H9 (cell line): ENCODE results near the gene SULF2. TPM values are rescaled to one million over a fixed set of nuclear protein-coding genes. Genes with fewer than 3 reads are reported as not detected.

ENCODE experiments used
- DNase-seq: peaks from one replicate; pipeline ENCODE4 v3.0.0-alpha.2; 2017
- H2AFZ ChIP-seq: one replicate; pipeline ENCODE4 v1.6.1; 2013; ENCODE audit warnings: mild to moderate bottlenecking, low read length, control low read depth, moderate library complexity
- H2AK5ac ChIP-seq: 2 replicates; pipeline ENCODE4 v1.6.1; 2013; ENCODE audit warnings: low read length, control low read depth, mixed read lengths; ENCODE audit not compliant: insufficient read length
- H2BK120ac ChIP-seq: one replicate; pipeline ENCODE4 v1.6.1; 2013; ENCODE audit warnings: low read depth, mild to moderate bottlenecking, low read length, control low read depth, inconsistent platforms; ENCODE audit not compliant: poor library complexity, severe bottlenecking
- H2BK12ac ChIP-seq: 2 replicates; pipeline ENCODE4 v1.6.1; 2013; ENCODE audit warnings: low read length, control low read depth, mixed read lengths, low read depth; ENCODE audit not compliant: insufficient read length
- H2BK15ac ChIP-seq: 2 replicates; pipeline ENCODE4 v1.6.1; 2013; ENCODE audit warnings: low read depth, low read length, control low read depth
- H2BK20ac ChIP-seq: one replicate; pipeline ENCODE4 v1.6.1; 2013; ENCODE audit warnings: low read depth, mild to moderate bottlenecking, low read length, control low read depth, inconsistent platforms; ENCODE audit not compliant: poor library complexity, severe bottlenecking
- H2BK5ac ChIP-seq: 2 replicates; pipeline ENCODE4 v1.6.1; 2013; ENCODE audit warnings: low read length, control low read depth, mixed read lengths; ENCODE audit not compliant: insufficient read length
- H3K14ac ChIP-seq: 2 replicates; pipeline ENCODE4 v1.6.1; 2013; ENCODE audit warnings: low read length, control low read depth; ENCODE audit not compliant: insufficient read depth
- H3K18ac ChIP-seq: 2 replicates; pipeline ENCODE4 v1.6.1; 2013; ENCODE audit warnings: low read depth, mild to moderate bottlenecking, mixed read lengths, low read length, control low read depth; ENCODE audit not compliant: insufficient read length
- H3K23ac ChIP-seq: 2 replicates; pipeline ENCODE4 v1.6.1; 2013; ENCODE audit warnings: low read length, control low read depth, mixed read lengths, low read depth; ENCODE audit not compliant: insufficient read length
- H3K23me2 ChIP-seq: 2 replicates; pipeline ENCODE4 v1.6.1; 2013; ENCODE audit warnings: low read depth, mild to moderate bottlenecking, mixed read lengths, low read length, control low read depth; ENCODE audit not compliant: insufficient read length, poor library complexity, severe bottlenecking
- H3K27ac ChIP-seq: 2 replicates; pipeline ENCODE4 v1.5.1; 2013; ENCODE audit warnings: low read length, control low read depth, mixed read lengths, low read depth; ENCODE audit not compliant: insufficient read length
- H3K27me3 ChIP-seq: 2 replicates; pipeline ENCODE4 v1.6.1; 2013; ENCODE audit warnings: low read length, control low read depth, inconsistent platforms; ENCODE audit not compliant: insufficient read depth
- H3K4ac ChIP-seq: 2 replicates; pipeline ENCODE4 v1.6.1; 2013; ENCODE audit warnings: low read depth, mild to moderate bottlenecking, control low read depth, inconsistent platforms, low read length, moderate library complexity
- H3K4me1 ChIP-seq: 2 replicates; pipeline ENCODE4 v1.6.1; 2013; ENCODE audit warnings: low read length, control low read depth, inconsistent platforms; ENCODE audit not compliant: insufficient read depth
- H3K4me2 ChIP-seq: 2 replicates; pipeline ENCODE4 v1.6.1; 2013; ENCODE audit warnings: low read length, control low read depth, mixed read lengths; ENCODE audit not compliant: insufficient read length, insufficient read depth
- H3K56ac ChIP-seq: 2 replicates; pipeline ENCODE4 v1.6.1; 2013; ENCODE audit warnings: low read depth, mild to moderate bottlenecking, mixed read lengths, low read length, control low read depth; ENCODE audit not compliant: insufficient read length
- H3K79me1 ChIP-seq: 2 replicates; pipeline ENCODE4 v1.6.1; 2013; ENCODE audit warnings: low read depth, mild to moderate bottlenecking, moderate library complexity, low read length, control low read depth, inconsistent platforms; ENCODE audit not compliant: insufficient read depth, poor library complexity, severe bottlenecking
- H3K79me2 ChIP-seq: 2 replicates; pipeline ENCODE4 v1.6.1; 2013; ENCODE audit warnings: low read length, control low read depth, inconsistent platforms; ENCODE audit not compliant: insufficient read depth
- H3K9ac ChIP-seq: 2 replicates; pipeline ENCODE4 v1.6.1; 2013; ENCODE audit warnings: low read length, control low read depth, mixed read lengths; ENCODE audit not compliant: insufficient read length; ENCODE audit errors: extremely low read depth
- H3K9me3 ChIP-seq: one replicate; pipeline ENCODE4 v1.6.1; 2013; ENCODE audit warnings: low read depth, low read length, inconsistent platforms; ENCODE audit not compliant: control insufficient read depth
- H3T11ph ChIP-seq: one replicate; pipeline ENCODE4 v1.6.1; 2013; ENCODE audit warnings: mild to moderate bottlenecking, low read length, control low read depth, inconsistent platforms
- H4K20me1 ChIP-seq: one replicate; pipeline ENCODE4 v1.6.1; 2013; ENCODE audit not compliant: control insufficient read depth, insufficient read length, insufficient read depth
- H4K5ac ChIP-seq: 2 replicates; pipeline ENCODE4 v1.6.1; 2013; ENCODE audit warnings: low read depth, mild to moderate bottlenecking, mixed read lengths, low read length, control low read depth; ENCODE audit not compliant: insufficient read length
- H4K8ac ChIP-seq: replicated peaks from 2 replicates; pipeline ENCODE4 v1.6.1; 2013; ENCODE audit warnings: low read length, control low read depth, mixed read lengths, low read depth; ENCODE audit not compliant: insufficient read length
- H4K91ac ChIP-seq: 2 replicates; pipeline ENCODE4 v1.6.1; 2013; ENCODE audit warnings: low read depth, mild to moderate bottlenecking, moderate library complexity, mixed read lengths, low read length, control low read depth; ENCODE audit not compliant: insufficient read length
- H3K27ac Mint-ChIP-seq, 3 experiments: 2 replicates in 2 of 3; 3 replicates in 1 of 3; pipeline ENCODE4 v1.8.0; 2020 to 2021; ENCODE audit warnings: mixed read lengths in 3 of 3, mild to moderate bottlenecking in 1 of 3, moderate library complexity in 1 of 3
- H3K27me3 Mint-ChIP-seq: 2 replicates; pipeline ENCODE4 v1.8.0; 2021; ENCODE audit warnings: low read depth, mild to moderate bottlenecking, moderate library complexity, mixed read lengths
- H3K36me3 Mint-ChIP-seq, 3 experiments: 2 replicates in 2 of 3; 3 replicates in 1 of 3; pipeline ENCODE4 v1.8.0; 2020 to 2021; ENCODE audit warnings: low read depth in 3 of 3, mixed read lengths in 3 of 3; ENCODE audit not compliant: insufficient read depth in 1 of 3
- H3K4me1 Mint-ChIP-seq, 2 experiments: 2 replicates each; pipeline ENCODE4 v1.8.0; 2020; ENCODE audit warnings: mixed read lengths in 2 of 2
- H3K4me3 Mint-ChIP-seq, 2 experiments: 2 replicates in 1 of 2; 3 replicates in 1 of 2; pipeline ENCODE4 v1.8.0; 2020 to 2021; ENCODE audit warnings: mild to moderate bottlenecking in 2 of 2, mixed read lengths in 2 of 2, moderate library complexity in 1 of 2
- H3K9me3 Mint-ChIP-seq, 2 experiments: 2 replicates in 1 of 2; 3 replicates in 1 of 2; pipeline ENCODE4 v1.8.0; 2020; ENCODE audit warnings: mild to moderate bottlenecking in 2 of 2, mixed read lengths in 2 of 2, moderate library complexity in 1 of 2
- CTCF ChIP-seq: fragments of 200-600 bp; sonication (generic); conservative IDR thresholded peaks from 3 replicates; pipeline ENCODE4 v1.8.0; 2021; ENCODE audit warnings: antibody characterized with exemption, mild to moderate bottlenecking
- WGBS: extraction: QIAGEN DNeasy Blood & Tissue Kit; methylation state at CpG from one replicate; pipeline ENCODE4 v1.1.7; 2013; ENCODE audit warnings: missing lambda C conversion rate, low lambda C conversion rate, mixed read lengths; ENCODE audit not compliant: insufficient read length; ENCODE audit errors: extremely low coverage; 5-methylcytosine and 5-hydroxymethylcytosine counted together
- total RNA-seq: library from RNA; stranded (reverse); gene quantifications from 2 replicates; pipeline ENCODE4 v1.2.1, GENCODE V29; 2021

Gene SULF2
- total RNA-seq, 1 experiment from 2014 or later, result 31.2 TPM

DNA sequence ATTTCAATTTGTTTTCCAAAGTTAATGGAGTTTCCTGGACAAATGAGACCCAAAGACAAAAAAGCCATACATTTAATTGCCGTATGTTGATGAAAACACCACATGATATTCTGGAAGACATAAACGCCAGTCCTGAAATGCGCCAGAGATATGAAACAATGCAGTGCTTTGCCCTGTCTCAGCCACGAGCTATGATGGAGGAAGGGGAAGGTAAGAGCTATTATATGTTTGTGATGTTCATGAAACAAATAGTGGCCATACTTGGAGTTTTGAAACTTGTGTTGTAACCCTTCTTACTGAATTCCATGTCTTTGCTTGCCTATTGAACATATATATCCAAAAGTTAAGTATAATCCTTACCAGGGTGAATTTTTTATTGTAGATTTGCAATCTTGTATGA is 157.7 kb downstream of the SULF2 start:
- peaks cover 4% of the 10 kb centered on the region in 2 experiments; a peak in 2 of 4 replicates for H3K4me1 Mint-ChIP-seq
- H3K9me3 Mint-ChIP-seq, result no peaks in the 10 kb centered on the region
- Histone ChIP-seq H3K27me3 (no peaks in the 10 kb centered on the region), H4K5ac (no peak overlapping the region), H3K9me3 (no peaks in the 10 kb centered on the region), H3K79me2 (no peaks in the 10 kb centered on the region), H2BK120ac (no peak overlapping the region), H4K8ac (no peak overlapping the region), H2BK15ac (no peak overlapping the region), H3K27ac (no peak overlapping the region), H2BK20ac (no peak overlapping the region), H3K9ac (no peak overlapping the region), H2AFZ (no peak overlapping the region), H4K20me1 (no peaks in the 10 kb centered on the region), H3K56ac (no peak overlapping the region), H2BK5ac (no peak overlapping the region), H4K91ac (no peak overlapping the region), H3K4me2 (no peak overlapping the region), H3K4ac (no peak overlapping the region), H3T11ph (no peak overlapping the region), H2AK5ac (no peak overlapping the region), H3K23me2 (no peaks in the 10 kb centered on the region), H3K23ac (no peak overlapping the region), H3K4me1 (no peaks in the 10 kb centered on the region), H3K18ac (no peak overlapping the region), H3K14ac (no peak overlapping the region), H2BK12ac (no peak overlapping the region), H3K79me1 (no peaks in the 10 kb centered on the region)
- H3K4me3 Mint-ChIP-seq, result no peak overlapping the region
- TF ChIP-seq CTCF, result no peak
- no CpG with 5 or more reads among the region's 4 CpGs for WGBS
- DNase-seq, result no peak
- H3K27me3 Mint-ChIP-seq, result no peaks in the 10 kb centered on the region
- H3K36me3 Mint-ChIP-seq, result peaks cover 4 to 36% (median 25%) of the 10 kb centered on the region in 3 experiments; a peak in 6 of 7 replicates
- H3K27ac Mint-ChIP-seq, result no peak overlapping the region
